Aorta (tissue), 5 donors: ENCODE measurements around the gene ADAMTS20. TPM values are rescaled to one million over a fixed set of nuclear protein-coding genes. Genes with fewer than 3 reads are reported as not detected.

ENCODE experiments used
- ATAC-seq: fragments of 200-7000 bp; cut with Tn5 transposase; one replicate; pipeline ENCODE4 v1.9.1; 2022; ENCODE audit warnings: moderate library complexity; ENCODE audit not compliant: low FRiP score
- DNase-seq, 2 donors: peaks; one replicate each; pipeline ENCODE4 v3.0.0-alpha.2; 2020
- H3K27ac ChIP-seq, 2 donors: one replicate each; pipeline ENCODE4 v1.5.1; 2013; ENCODE audit warnings: low read length in 2 of 2, mild to moderate bottlenecking in 2 of 2, moderate library complexity in 2 of 2, control low read depth in 1 of 2, inconsistent platforms in 1 of 2, low read depth in 1 of 2
- H3K27me3 ChIP-seq, 2 donors: one replicate each; pipeline ENCODE4 v1.6.1; 2013; ENCODE audit warnings: control low read depth in 1 of 2, low read length in 1 of 2, mild to moderate bottlenecking in 1 of 2, moderate library complexity in 1 of 2; ENCODE audit not compliant: insufficient read depth in 2 of 2, control insufficient read depth in 1 of 2
- H3K36me3 ChIP-seq, 2 donors: one replicate each; pipeline ENCODE4 v1.6.1; 2013; ENCODE audit warnings: control low read depth in 1 of 2, low read length in 1 of 2, mild to moderate bottlenecking in 1 of 2; ENCODE audit not compliant: insufficient read depth in 2 of 2, control insufficient read depth in 1 of 2
- H3K4me1 ChIP-seq, 2 donors: one replicate each; pipeline ENCODE4 v1.6.1; 2013; ENCODE audit warnings: low read length in 2 of 2, control low read depth in 1 of 2, mild to moderate bottlenecking in 1 of 2, moderate library complexity in 1 of 2; ENCODE audit not compliant: insufficient read depth in 2 of 2, control insufficient read depth in 1 of 2
- H3K4me3 ChIP-seq, 2 donors: one replicate each; pipeline ENCODE4 v1.5.1; 2013; ENCODE audit warnings: low read length in 2 of 2, control low read depth in 1 of 2, mild to moderate bottlenecking in 1 of 2
- H3K9me3 ChIP-seq: one replicate; pipeline ENCODE4 v1.6.1; 2013; ENCODE audit warnings: mild to moderate bottlenecking, low read length; ENCODE audit not compliant: control insufficient read depth
- WGBS, 2 donors: extraction: QIAGEN DNeasy Blood & Tissue Kit; methylation state at CpG; one replicate each; pipeline ENCODE4 v1.1.7; 2013; 5-methylcytosine and 5-hydroxymethylcytosine counted together
- intact Hi-C, 2 donors: fragments of 100-400 bp; cut with DNase I; formaldehyde crosslinking; loops; one replicate each; pipeline versions ENCODE4 v1.14.2 to v1.15.0; 2022
- long read RNA-seq, 2 donors: library from polyadenylated mRNA; unstranded; transcript quantifications; one replicate each; pipeline ENCODE4 v2.0.0, GENCODE V29; 2020 to 2021
- polyA plus RNA-seq, 2 donors: library from polyadenylated mRNA; stranded (reverse); fragments of 200-250 nt; gene quantifications; one replicate each; pipeline ENCODE4 v1.2.3, GENCODE V29; 2013
- total RNA-seq, 2 donors: library from RNA; stranded (reverse); fragmentation: NEBNext Ultra II Directional; extraction: Animal tissue kit (Norgen Biotek cat#: 25700); gene quantifications; one replicate each; pipeline ENCODE4 v1.2.1, GENCODE V29; 2021
- donor health status: healthy with polysubstance abuse.
- donor health status: Bipolar disorder and iron deficiency.
- donor health status: DM: no; HTN: no; CAD: no.
- donor health status: DM: no; HTN: no; CAD: no.
- donor health status: DM: yes; HTN: yes; CAD: no.

ADAMTS20 gene
- not detected for total RNA-seq
- polyA plus RNA-seq = not detected
- long read RNA-seq, donor 1 = 0 reads
- long read RNA-seq, donor 2 = 0 reads

GRCh38 chr12:43551971-43552559, at the start of gene ADAMTS20:
Gene ADAMTS20 (minus strand): TSS chr12:43552203. CDS start chr12:43551921, 282 bp downstream.
- WGBS, 2 donors = 1 to 2% methylated on average over 51 of the region's 51 CpGs
- H3K4me3 ChIP-seq = no peak within 1 kb of the TSS
- H3K4me1 ChIP-seq = no peaks in the 10 kb centered on the region
- intact Hi-C loops = no loop called here
- no peaks in the 10 kb centered on the region for H3K27me3 ChIP-seq
- peak; percentile 11 for ATAC-seq
- H3K36me3 ChIP-seq = no peaks in the 10 kb centered on the region
- peak in 1 of 2 donors; percentile 71 for DNase-seq
- H3K9me3 ChIP-seq = peaks cover 1% of the 10 kb centered on the region
- no peak within 1 kb of the TSS for H3K27ac ChIP-seq

- 79 to 82% methylated on average over 1 of the region's 1 CpG for WGBS, 2 donors
- ATAC-seq = no peak
- no peaks in the 10 kb centered on the region for H3K36me3 ChIP-seq
- H3K4me1 ChIP-seq = no peaks in the 10 kb centered on the region
- no peaks in the 10 kb centered on the region for H3K27me3 ChIP-seq
- intact Hi-C loops = no loop called here
- no peaks in the 10 kb centered on the region for H3K9me3 ChIP-seq
- no peak overlapping the region for H3K27ac ChIP-seq
- no peak for DNase-seq
- H3K4me3 ChIP-seq = no peak overlapping the region
Measured at GRCh38 chr12:43599708-43600107, 47.7 kb upstream of the ADAMTS20 start.

GRCh38 chr12:43599066-43599465, 47.1 kb upstream of the ADAMTS20 start:
- Histone ChIP-seq H3K4me1 (no peaks in the 10 kb centered on the region), H3K27ac (no peak overlapping the region), H3K4me3 (no peak overlapping the region), H3K27me3 (no peaks in the 10 kb centered on the region), H3K9me3 (no peaks in the 10 kb centered on the region), H3K36me3 (no peaks in the 10 kb centered on the region)
- 85% methylated on average over 3 of the region's 3 CpGs for WGBS, 2 donors
- intact Hi-C loops = no loop called here
- no peak for DNase-seq
- ATAC-seq = no peak

GRCh38 chr12:43590307-43590706, 38.3 kb upstream of the ADAMTS20 start:
- intact Hi-C loops = no loop called here

GRCh38 chr12:43586646-43587245, 34.7 kb upstream of the ADAMTS20 start:
- Histone ChIP-seq H3K4me1 (no peaks in the 10 kb centered on the region), H3K36me3 (no peaks in the 10 kb centered on the region), H3K9me3 (no peaks in the 10 kb centered on the region), H3K27ac (no peak overlapping the region), H3K27me3 (peaks cover 0 to 2% of the 10 kb centered on the region in 2 donors), H3K4me3 (no peak overlapping the region)
- intact Hi-C loops = no loop called here
- ATAC-seq (no peak), DNase-seq (no peak)
- 85 to 90% methylated on average over 7 of the region's 7 CpGs for WGBS, 2 donors

More at GRCh38 chr12:43590307-43590706, 38.3 kb upstream of the ADAMTS20 start:
- Histone ChIP-seq H3K9me3 (no peaks in the 10 kb centered on the region), H3K27ac (no peak overlapping the region), H3K4me1 (no peaks in the 10 kb centered on the region), H3K4me3 (no peak overlapping the region), H3K36me3 (no peaks in the 10 kb centered on the region), H3K27me3 (peaks cover 0 to 2% of the 10 kb centered on the region in 2 donors)
- no peak for DNase-seq
- ATAC-seq = no peak
- 62 to 65% methylated on average over 1 of the region's 1 CpG for WGBS, 2 donors

GRCh38 chr12:43585676-43586075, 33.7 kb upstream of the ADAMTS20 start:
- intact Hi-C loops = no loop called here
- 64 to 77% methylated on average over 2 of the region's 2 CpGs for WGBS, 2 donors
- Histone ChIP-seq H3K36me3 (no peaks in the 10 kb centered on the region), H3K9me3 (no peaks in the 10 kb centered on the region), H3K27ac (no peak overlapping the region), H3K4me3 (no peak overlapping the region), H3K4me1 (no peaks in the 10 kb centered on the region), H3K27me3 (peaks cover 0 to 2% of the 10 kb centered on the region in 2 donors)
- DNase-seq (no peak), ATAC-seq (no peak)

- Histone ChIP-seq H3K9me3 (peaks cover 2% of the 10 kb centered on the region), H3K27ac (no peak overlapping the region), H3K4me3 (no peak overlapping the region), H3K27me3 (no peaks in the 10 kb centered on the region), H3K4me1 (no peaks in the 10 kb centered on the region), H3K36me3 (no peaks in the 10 kb centered on the region)
- no peak for ATAC-seq
- 79 to 83% methylated on average over 5 of the region's 5 CpGs for WGBS, 2 donors
- no peak for DNase-seq
- intact Hi-C loops = no loop called here
Measured at GRCh38 chr12:43580601-43581000, 28.6 kb upstream of the ADAMTS20 start.

- H3K27me3 ChIP-seq = no peaks in the 10 kb centered on the region
- DNase-seq (no peak), ATAC-seq (no peak)
- H3K4me3 ChIP-seq = no peak overlapping the region
- H3K36me3 ChIP-seq = no peaks in the 10 kb centered on the region
- intact Hi-C loops = no loop called here
- no peak overlapping the region for H3K27ac ChIP-seq
- H3K4me1 ChIP-seq = no peaks in the 10 kb centered on the region
- peaks cover 2% of the 10 kb centered on the region for H3K9me3 ChIP-seq
- 11 to 16% methylated on average over 4 of the region's 4 CpGs for WGBS, 2 donors
Measured at GRCh38 chr12:43579206-43579605, 27.2 kb upstream of the ADAMTS20 start.

GRCh38 chr12:43578782-43579181, 26.8 kb upstream of the ADAMTS20 start:
- peaks cover 2% of the 10 kb centered on the region for H3K9me3 ChIP-seq
- intact Hi-C loops = no loop called here
- H3K36me3 ChIP-seq = no peaks in the 10 kb centered on the region
- no peak overlapping the region for H3K27ac ChIP-seq
- WGBS, 2 donors = 7 to 10% methylated on average over 3 of the region's 3 CpGs
- no peaks in the 10 kb centered on the region for H3K4me1 ChIP-seq
- DNase-seq = no peak
- H3K27me3 ChIP-seq = no peaks in the 10 kb centered on the region
- ATAC-seq = no peak
- no peak overlapping the region for H3K4me3 ChIP-seq
